Measurements from ENCODE around the gene EFCAB13. TPM values are rescaled to one million over a fixed set of nuclear protein-coding genes. Genes with fewer than 3 reads are reported as not detected.

EFCAB13 gene
- total RNA-seq, 4 donors from 2014 or later, result 5.9 to 39.6 (median 12.9) TPM

DNA sequence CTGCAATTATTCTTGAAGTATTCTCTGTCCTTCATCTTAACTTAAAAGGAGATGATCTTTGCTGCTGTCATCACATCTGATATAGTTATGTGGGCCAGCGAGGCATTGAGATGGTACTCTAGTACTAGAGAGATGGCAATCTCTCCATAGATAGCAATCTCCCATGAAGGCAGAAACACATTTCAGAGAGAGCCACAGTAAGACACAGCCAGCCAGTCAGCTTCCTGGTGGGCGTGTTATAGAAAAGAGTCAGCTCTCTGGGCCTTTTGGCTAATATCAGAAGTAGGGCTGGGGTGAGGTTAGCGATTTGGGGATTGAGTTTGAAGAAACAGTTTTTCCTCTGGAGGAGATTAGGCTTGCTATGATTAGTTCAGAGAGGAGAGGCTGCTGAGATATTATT lies 22.6 kb upstream of the EFCAB13 start:
- no peak for DNase-seq
- Histone ChIP-seq H3K27me3 (no peaks in the 10 kb centered on the region), H3K36me3 (peaks cover 0 to 5% (median 0%) of the 10 kb centered on the region in 3 donors), H3K4me3 (no peak overlapping the region), H3K27ac (no peak overlapping the region), H3K9me3 (no peaks in the 10 kb centered on the region), H3K4me1 (peaks cover 0 to 4% (median 0%) of the 10 kb centered on the region in 4 donors)
- TF ChIP-seq CTCF (IDR thresholded peaks at IDR 0.05) (no peak), POLR2A (IDR thresholded peaks at IDR 0.05) (no peak)

DNA sequence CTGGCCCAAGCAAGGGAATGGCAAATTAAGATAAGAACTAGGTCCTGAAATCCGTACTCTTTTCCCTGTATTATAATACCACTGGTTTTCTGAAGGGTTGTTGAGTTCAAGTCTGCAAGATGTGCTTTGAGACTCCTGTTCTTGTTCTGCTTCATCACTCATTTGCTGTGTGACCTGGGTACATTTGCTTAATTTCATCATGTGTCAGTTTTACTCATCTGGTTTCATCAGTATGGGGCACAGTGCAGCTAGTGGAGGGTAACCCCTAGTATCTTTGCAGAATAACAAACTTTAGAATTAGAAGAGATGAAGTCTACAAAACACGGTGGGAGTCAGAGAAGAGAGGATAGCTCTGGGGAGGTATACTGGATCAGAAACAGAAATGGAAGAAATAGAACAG lies 21.9 kb upstream of the EFCAB13 start:
- no peak for DNase-seq
- no peak for TF ChIP-seq POLR2A (IDR thresholded peaks at IDR 0.05)
- no peak for TF ChIP-seq CTCF (IDR thresholded peaks at IDR 0.05)
- no peak overlapping the region for H3K4me3 ChIP-seq

DNA sequence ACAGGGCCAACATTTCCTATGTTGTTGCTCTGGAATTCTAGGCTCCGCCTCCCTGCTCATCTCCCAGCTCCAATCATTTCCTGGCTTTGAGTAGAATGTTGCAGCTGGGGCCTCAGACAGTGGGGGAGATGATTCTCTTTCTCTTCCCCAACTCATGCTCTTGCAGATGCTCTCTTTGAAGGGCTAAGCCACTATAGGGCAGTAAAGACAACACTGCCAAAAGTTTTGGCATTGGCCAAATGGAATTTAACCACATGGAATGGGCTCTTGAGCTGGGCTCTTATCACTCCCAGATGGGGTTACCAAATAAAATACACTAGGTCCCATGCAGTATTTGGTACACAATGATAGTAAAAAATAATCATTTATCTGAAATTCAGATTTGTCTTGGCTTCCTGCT lies 19.6 kb upstream of the EFCAB13 start:
- H3K4me3 ChIP-seq, result no peak overlapping the region
- peaks cover 0 to 4% (median 0%) of the 10 kb centered on the region in 4 donors for H3K4me1 ChIP-seq
- H3K9me3 ChIP-seq, result no peaks in the 10 kb centered on the region
- peaks cover 0 to 5% (median 0%) of the 10 kb centered on the region in 3 donors for H3K36me3 ChIP-seq
- H3K27ac ChIP-seq, result no peak overlapping the region
- H3K27me3 ChIP-seq, result no peaks in the 10 kb centered on the region
- DNase-seq, result no peak
- TF ChIP-seq CTCF (IDR thresholded peaks at IDR 0.05) (no peak), POLR2A (IDR thresholded peaks at IDR 0.05) (no peak)

More for the DNA sequence above, 21.9 kb upstream of the EFCAB13 start:
- no peak overlapping the region for H3K27ac ChIP-seq
- no peaks in the 10 kb centered on the region for H3K9me3 ChIP-seq
- H3K36me3 ChIP-seq, result peaks cover 0 to 5% (median 0%) of the 10 kb centered on the region in 3 donors
- no peaks in the 10 kb centered on the region for H3K27me3 ChIP-seq
- H3K4me1 ChIP-seq, result peaks cover 0 to 4% (median 0%) of the 10 kb centered on the region in 4 donors

DNA sequence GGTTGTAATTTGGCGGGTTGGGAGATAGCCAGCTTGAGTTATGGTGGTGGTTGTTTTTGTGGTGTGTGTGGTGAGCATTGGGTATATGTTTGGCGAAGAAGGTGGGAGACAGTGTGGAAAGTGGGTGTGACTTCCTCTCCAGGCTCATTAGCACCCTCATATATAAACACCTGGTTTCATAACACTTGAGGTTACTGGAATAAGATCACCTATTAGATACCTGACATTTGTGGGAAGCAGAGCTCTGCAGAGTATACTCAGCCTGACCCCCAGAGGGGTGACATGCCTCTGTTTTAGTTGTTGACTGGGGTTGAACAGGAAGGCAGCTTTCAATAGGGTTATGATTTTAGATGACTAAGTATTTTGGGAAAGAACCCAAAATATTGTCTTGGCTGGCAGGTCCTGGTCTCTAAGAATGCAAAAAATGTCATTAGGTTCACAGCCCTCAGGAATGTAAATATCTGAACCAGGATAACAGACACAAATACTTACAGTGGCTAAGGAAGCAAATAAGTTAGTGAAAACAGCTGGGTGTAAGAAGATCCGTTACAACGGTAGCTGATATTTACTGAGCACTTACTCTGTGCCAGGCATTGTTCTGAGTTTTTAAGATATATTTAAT lies 18.3 kb upstream of the EFCAB13 start:
- H3K4me1 ChIP-seq, result peaks cover 0 to 4% (median 0%) of the 10 kb centered on the region in 4 donors
- H3K27me3 ChIP-seq, result no peaks in the 10 kb centered on the region
- no peak for DNase-seq
- H3K27ac ChIP-seq, result peak overlapping the region in 2 of 4 donors; percentile 14 to 44
- no peak for TF ChIP-seq POLR2A (IDR thresholded peaks at IDR 0.05)
- TF ChIP-seq CTCF (IDR thresholded peaks at IDR 0.05), result no peak
- H3K36me3 ChIP-seq, result no peaks in the 10 kb centered on the region
- H3K9me3 ChIP-seq, result no peaks in the 10 kb centered on the region
- H3K4me3 ChIP-seq, result no peak overlapping the region

DNA sequence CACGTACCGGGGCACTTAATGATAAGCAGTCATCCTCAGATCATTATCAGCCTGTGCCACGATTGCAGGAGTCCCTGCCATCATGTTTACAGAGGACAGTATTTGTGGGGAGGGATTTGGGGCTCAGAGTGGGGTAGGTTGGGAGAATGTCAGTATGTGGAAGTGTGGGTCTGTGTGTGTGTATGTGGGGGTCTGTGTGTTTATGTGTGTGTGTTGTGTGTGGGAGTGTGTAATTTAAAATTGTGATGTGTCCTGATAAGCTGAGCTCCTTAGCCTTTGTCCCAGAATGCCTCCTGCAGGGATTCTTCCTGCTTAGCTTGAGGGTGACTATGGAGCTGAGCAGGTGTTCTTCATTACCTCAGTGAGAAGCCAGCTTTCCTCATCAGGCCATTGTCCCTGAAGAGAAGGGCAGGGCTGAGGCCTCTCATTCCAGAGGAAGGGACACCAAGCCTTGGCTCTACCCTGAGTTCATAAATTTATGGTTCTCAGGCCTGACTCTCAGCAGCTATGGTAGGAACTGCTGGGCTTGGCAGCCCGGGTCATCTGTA lies 13.5 kb upstream of the EFCAB13 start:
- TF ChIP-seq CTCF (IDR thresholded peaks at IDR 0.05), result no peak
- no peak for TF ChIP-seq POLR2A (IDR thresholded peaks at IDR 0.05)
- no peak overlapping the region for H3K4me3 ChIP-seq
- H3K9me3 ChIP-seq, result no peaks in the 10 kb centered on the region
- no peaks in the 10 kb centered on the region for H3K27me3 ChIP-seq
- H3K27ac ChIP-seq, result no peak overlapping the region
- no peaks in the 10 kb centered on the region for H3K36me3 ChIP-seq
- H3K4me1 ChIP-seq, result peaks cover 0 to under 1% (median 0%) of the 10 kb centered on the region in 4 donors
- no peak for DNase-seq
